HepG2 (cell line): ENCODE measurements around the gene PBOV1.

Experiments
- ESRRA ChIP-seq: sonication (generic); formaldehyde crosslinking; IDR thresholded peaks from 2 replicates; pipeline ENCODE4 v1.5.1; 2020; ENCODE audit warnings: mild to moderate bottlenecking, low read depth, missing genetic modification reagents
- EZH2 ChIP-seq: conservative IDR thresholded peaks from 2 replicates; pipeline ENCODE4 v1.6.1; 2012; ENCODE audit warnings: mild to moderate bottlenecking, low read depth, low read length, moderate library complexity
- HNF4G ChIP-seq, 2 experiments: sonication (generic) in 1 of 2; formaldehyde crosslinking in 1 of 2; IDR thresholded peaks; 2 replicates each; pipeline versions ENCODE4 v1.4.0 to v1.6.1; 2011 to 2020; ENCODE audit warnings: borderline replicate concordance in 2 of 2, low read depth in 2 of 2, mild to moderate bottlenecking in 2 of 2, low read length in 1 of 2, missing genetic modification reagents in 1 of 2, moderate library complexity in 1 of 2
- KDM1A ChIP-seq: IDR thresholded peaks from 2 replicates; pipeline ENCODE4 v1.6.1; 2016; ENCODE audit warnings: missing compliant biosample characterization
- PCBP1 ChIP-seq: fragments of 200-400 bp; formaldehyde crosslinking; IDR thresholded peaks from 2 replicates; pipeline ENCODE4 v1.6.1; 2017; ENCODE audit warnings: mild to moderate bottlenecking, low read depth, low read length, borderline replicate concordance
- POLR2A ChIP-seq, 2 experiments: IDR thresholded peaks; 2 replicates each; pipeline ENCODE4 v1.6.1; 2011; ENCODE audit warnings: low read depth in 2 of 2, low read length in 2 of 2, mild to moderate bottlenecking in 1 of 2, moderate library complexity in 1 of 2; ENCODE audit not compliant: insufficient read depth in 1 of 2
- POLR2AphosphoS5 ChIP-seq: IDR thresholded peaks from 2 replicates; pipeline ENCODE4 v1.6.1; 2012; ENCODE audit warnings: low read depth, low read length
- REST ChIP-seq, 2 experiments: IDR thresholded peaks; 2 replicates each; pipeline ENCODE4 v1.6.1; 2011 to 2012; ENCODE audit warnings: low read length in 2 of 2, borderline replicate concordance in 1 of 2, low read depth in 1 of 2, mild to moderate bottlenecking in 1 of 2, moderate library complexity in 1 of 2
- TCF7L2 ChIP-seq: IDR thresholded peaks from 2 replicates; pipeline ENCODE4 v1.6.1; 2011; ENCODE audit warnings: mild to moderate bottlenecking, low read depth, low read length, moderate library complexity
- TOPORS ChIP-seq: sonication (generic); formaldehyde crosslinking; IDR thresholded peaks from 2 replicates; pipeline ENCODE4 v1.8.0; 2023; ENCODE audit warnings: mild to moderate bottlenecking, missing genetic modification reagents
- ZNF274 ChIP-seq: sonication (generic); formaldehyde crosslinking; IDR thresholded peaks from 2 replicates; pipeline ENCODE4 v1.5.1; 2020; ENCODE audit warnings: mild to moderate bottlenecking, missing genetic modification reagents
- ZNF451 ChIP-seq: sonication (generic); formaldehyde crosslinking; IDR thresholded peaks from 2 replicates; pipeline ENCODE4 v1.5.0; 2020; ENCODE audit warnings: mild to moderate bottlenecking, missing genetic modification reagents
- ZNF737 ChIP-seq: sonication (generic); formaldehyde crosslinking; IDR thresholded peaks from 2 replicates; pipeline ENCODE4 v1.5.0; 2020; ENCODE audit warnings: missing genetic modification reagents, mild to moderate bottlenecking, borderline replicate concordance
- TF ChIP-seq, protein P1 (sequence below): sonication (generic); formaldehyde crosslinking; IDR thresholded peaks from 2 replicates; pipeline ENCODE4 v1.5.0; 2020; ENCODE audit warnings: mild to moderate bottlenecking, missing genetic modification reagents, moderate library complexity

DNA sequence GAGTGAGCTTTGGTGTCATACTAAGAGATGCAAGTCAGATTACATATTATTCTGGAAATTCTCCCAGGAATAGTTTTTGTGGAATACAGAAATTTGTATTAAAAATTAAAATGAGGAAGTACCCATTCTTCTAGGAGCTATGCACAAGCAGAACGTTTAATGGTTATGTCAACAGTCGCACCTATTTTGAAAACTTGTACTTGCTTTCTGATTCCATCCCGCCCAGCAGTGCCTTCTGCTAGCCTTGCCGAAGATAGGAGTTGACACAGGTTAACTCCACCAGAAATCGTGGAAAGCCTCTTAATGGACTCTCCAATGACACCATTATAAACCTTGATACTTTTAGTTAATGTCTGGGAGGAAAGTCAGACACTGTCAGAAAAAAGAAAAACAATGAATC lies 6.7 kb downstream of the PBOV1 start:
- TF ChIP-seq ZNF274 (CRISPR knock-in tag) (no peak), KDM1A (CRISPR knock-in tag) (no peak), ESRRA (CRISPR knock-in tag) (no peak), EZH2 (no peak), HNF4G (IDR thresholded peaks at IDR 0.05; ENCODE audit: borderline replicate concordance, low read depth, low read length) (no peak), HNF4G (CRISPR knock-in tag; IDR thresholded peaks at IDR 0.05; ENCODE audit: borderline replicate concordance, low read depth) (no peak), POLR2AphosphoS5 (no peak), TOPORS (no peak), POLR2A (IDR thresholded peaks at IDR 0.05; ENCODE audit: insufficient read depth in 1 of 2, low read depth in 2 of 2, low read length in 2 of 2) (no peak), TCF7L2 (no peak), REST (IDR thresholded peaks at IDR 0.05; ENCODE audit: borderline replicate concordance in 1 of 2, low read depth in 1 of 2, low read length in 2 of 2) (no peak), ZNF451 (CRISPR knock-in tag) (no peak), ZNF737 (no peak), PCBP1 (no peak)
- TF ChIP-seq, protein P1, sequence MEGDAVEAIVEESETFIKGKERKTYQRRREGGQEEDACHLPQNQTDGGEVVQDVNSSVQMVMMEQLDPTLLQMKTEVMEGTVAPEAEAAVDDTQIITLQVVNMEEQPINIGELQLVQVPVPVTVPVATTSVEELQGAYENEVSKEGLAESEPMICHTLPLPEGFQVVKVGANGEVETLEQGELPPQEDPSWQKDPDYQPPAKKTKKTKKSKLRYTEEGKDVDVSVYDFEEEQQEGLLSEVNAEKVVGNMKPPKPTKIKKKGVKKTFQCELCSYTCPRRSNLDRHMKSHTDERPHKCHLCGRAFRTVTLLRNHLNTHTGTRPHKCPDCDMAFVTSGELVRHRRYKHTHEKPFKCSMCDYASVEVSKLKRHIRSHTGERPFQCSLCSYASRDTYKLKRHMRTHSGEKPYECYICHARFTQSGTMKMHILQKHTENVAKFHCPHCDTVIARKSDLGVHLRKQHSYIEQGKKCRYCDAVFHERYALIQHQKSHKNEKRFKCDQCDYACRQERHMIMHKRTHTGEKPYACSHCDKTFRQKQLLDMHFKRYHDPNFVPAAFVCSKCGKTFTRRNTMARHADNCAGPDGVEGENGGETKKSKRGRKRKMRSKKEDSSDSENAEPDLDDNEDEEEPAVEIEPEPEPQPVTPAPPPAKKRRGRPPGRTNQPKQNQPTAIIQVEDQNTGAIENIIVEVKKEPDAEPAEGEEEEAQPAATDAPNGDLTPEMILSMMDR (CRISPR knock-in tag), result no peak
